Adipose tissue (tissue), 3 donors: ENCODE measurements around the gene MEGF11. TPM values are rescaled to one million over a fixed set of nuclear protein-coding genes. Genes with fewer than 3 reads are reported as not detected.
"Not testable (repeated sequence)": the region's sequence is repeated elsewhere in the genome, so short reads cannot be mapped to it uniquely, and the experiment has no call there.

ENCODE experiments used
- H3K27ac ChIP-seq: one replicate; pipeline ENCODE4 v1.5.1; 2013; ENCODE audit warnings: low read depth, low read length
- WGBS, 3 donors: extraction: QIAGEN DNeasy Blood & Tissue Kit; methylation state at CpG; one replicate each; pipeline ENCODE4 v1.1.7; 2013; 5-methylcytosine and 5-hydroxymethylcytosine counted together
- polyA plus RNA-seq, 3 donors: library from polyadenylated mRNA; stranded (reverse); fragments of 200-250 nt; gene quantifications; one replicate each; pipeline ENCODE4 v1.2.3, GENCODE V29; 2013
- donor health status: healthy with polysubstance abuse.
- donor health status: Bipolar disorder and iron deficiency.
- donor health status: healthy.

The MEGF11 gene
- polyA plus RNA-seq, 3 donors = 0.01 to 0.22 TPM; not detected in 1

DNA sequence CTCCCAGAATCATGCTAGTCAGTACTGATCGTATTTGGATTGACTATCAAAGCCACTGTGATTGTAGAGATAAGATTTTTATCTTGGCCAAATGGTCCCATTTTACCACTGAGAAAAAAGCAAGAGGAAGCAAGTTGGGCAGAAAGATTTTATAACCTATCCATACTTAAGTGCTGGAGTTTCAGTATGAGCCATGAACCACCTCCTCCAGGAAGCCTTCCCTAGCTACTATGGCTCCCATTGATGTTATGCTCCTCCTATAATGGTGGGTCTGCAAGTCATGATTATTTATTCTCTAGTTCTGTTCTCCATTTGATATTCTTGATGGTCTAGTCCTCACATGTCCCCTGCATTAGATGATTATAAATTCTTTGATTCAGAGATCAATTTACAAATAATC is 6.6 kb downstream of the MEGF11 start:
- 78 to 79% (median 79%) methylated on average over 1 of the region's 1 CpG for WGBS, 3 donors
- no peak overlapping the region for H3K27ac ChIP-seq

DNA sequence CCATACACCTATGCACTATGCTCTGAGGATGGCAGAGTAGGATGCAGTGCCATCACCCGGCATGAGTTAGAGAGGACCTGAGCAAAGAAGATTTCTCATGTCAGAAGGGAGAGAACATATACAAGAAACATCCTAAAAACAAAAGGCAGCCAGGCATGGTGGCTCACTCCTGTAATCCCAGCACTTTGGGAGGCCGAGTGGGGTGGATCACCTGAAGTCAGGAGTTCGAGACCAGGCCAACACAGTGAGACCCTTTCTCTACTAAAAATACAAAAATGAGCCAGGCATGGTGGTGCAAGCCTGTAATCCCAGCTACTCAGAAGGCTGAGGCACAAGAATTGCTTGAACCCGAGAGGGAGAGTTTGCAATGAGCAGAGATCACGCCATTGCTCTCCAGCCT is 7.7 kb downstream of the MEGF11 start:
- WGBS, 3 donors = 79 to 97% (median 84%) methylated on average over 5 of the region's 5 CpGs

GRCh38 chr15:66241908-66242285 is 11.7 kb downstream of the MEGF11 start:
- no peak overlapping the region for H3K27ac ChIP-seq
- 43 to 100% (median 88%) methylated on average over 1 of the region's 1 CpG for WGBS, 3 donors

More for the DNA sequence above, 7.7 kb downstream of the MEGF11 start:
- H3K27ac ChIP-seq = not testable (repeated sequence)

- no peak overlapping the region for H3K27ac ChIP-seq
- 80 to 83% (median 80%) methylated on average over 12 of the region's 12 CpGs for WGBS, 3 donors
Observed at GRCh38 chr15:66241087-66241907, 12.3 kb downstream of the MEGF11 start.

GRCh38 chr15:66240240-66240794 is 13.2 kb downstream of the MEGF11 start:
- 68 to 84% (median 82%) methylated on average over 9 of the region's 9 CpGs for WGBS, 3 donors
- no peak overlapping the region for H3K27ac ChIP-seq

GRCh38 chr15:66239514-66239913 is 14.0 kb downstream of the MEGF11 start:
- H3K27ac ChIP-seq = no peak overlapping the region
- WGBS, 3 donors = 90 to 95% (median 91%) methylated on average over 4 of the region's 4 CpGs

DNA sequence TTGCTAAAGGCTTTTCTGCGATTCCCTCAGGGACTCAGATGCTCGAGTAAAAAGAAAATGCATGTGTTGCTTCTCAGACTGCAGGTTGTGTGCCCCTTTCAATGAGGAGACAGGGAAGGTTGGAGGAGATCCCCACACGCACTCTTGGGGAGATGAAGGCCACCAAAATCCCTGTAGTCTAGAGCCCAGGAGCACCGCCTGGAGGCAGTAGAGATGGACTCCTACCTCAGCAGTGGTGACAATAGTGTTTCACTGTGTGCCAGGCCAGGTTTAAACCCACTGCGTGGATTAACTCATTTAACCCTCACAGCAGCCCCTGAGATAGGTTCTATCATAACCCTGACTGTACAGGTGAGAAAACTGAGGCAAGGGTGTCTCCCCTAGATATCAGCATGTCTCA is 15.2 kb downstream of the MEGF11 start:
- WGBS, 3 donors = 87 to 93% (median 89%) methylated on average over 5 of the region's 5 CpGs
- no peak overlapping the region for H3K27ac ChIP-seq

GRCh38 chr15:66237513-66238235 is 15.9 kb downstream of the MEGF11 start:
- 64 to 76% (median 69%) methylated on average over 10 of the region's 10 CpGs for WGBS, 3 donors
- H3K27ac ChIP-seq = no peak overlapping the region

GRCh38 chr15:66236806-66237375 is 16.7 kb downstream of the MEGF11 start:
- no peak overlapping the region for H3K27ac ChIP-seq
- WGBS, 3 donors = 61 to 75% (median 64%) methylated on average over 12 of the region's 12 CpGs

GRCh38 chr15:66235866-66236265 is 17.7 kb downstream of the MEGF11 start:
- H3K27ac ChIP-seq = no peak overlapping the region
- WGBS, 3 donors = 58 to 79% (median 72%) methylated on average over 2 of the region's 2 CpGs

- no peak overlapping the region for H3K27ac ChIP-seq
- 66 to 68% (median 67%) methylated on average over 9 of the region's 9 CpGs for WGBS, 3 donors
Observed at GRCh38 chr15:66234798-66235197, 18.8 kb downstream of the MEGF11 start.

DNA sequence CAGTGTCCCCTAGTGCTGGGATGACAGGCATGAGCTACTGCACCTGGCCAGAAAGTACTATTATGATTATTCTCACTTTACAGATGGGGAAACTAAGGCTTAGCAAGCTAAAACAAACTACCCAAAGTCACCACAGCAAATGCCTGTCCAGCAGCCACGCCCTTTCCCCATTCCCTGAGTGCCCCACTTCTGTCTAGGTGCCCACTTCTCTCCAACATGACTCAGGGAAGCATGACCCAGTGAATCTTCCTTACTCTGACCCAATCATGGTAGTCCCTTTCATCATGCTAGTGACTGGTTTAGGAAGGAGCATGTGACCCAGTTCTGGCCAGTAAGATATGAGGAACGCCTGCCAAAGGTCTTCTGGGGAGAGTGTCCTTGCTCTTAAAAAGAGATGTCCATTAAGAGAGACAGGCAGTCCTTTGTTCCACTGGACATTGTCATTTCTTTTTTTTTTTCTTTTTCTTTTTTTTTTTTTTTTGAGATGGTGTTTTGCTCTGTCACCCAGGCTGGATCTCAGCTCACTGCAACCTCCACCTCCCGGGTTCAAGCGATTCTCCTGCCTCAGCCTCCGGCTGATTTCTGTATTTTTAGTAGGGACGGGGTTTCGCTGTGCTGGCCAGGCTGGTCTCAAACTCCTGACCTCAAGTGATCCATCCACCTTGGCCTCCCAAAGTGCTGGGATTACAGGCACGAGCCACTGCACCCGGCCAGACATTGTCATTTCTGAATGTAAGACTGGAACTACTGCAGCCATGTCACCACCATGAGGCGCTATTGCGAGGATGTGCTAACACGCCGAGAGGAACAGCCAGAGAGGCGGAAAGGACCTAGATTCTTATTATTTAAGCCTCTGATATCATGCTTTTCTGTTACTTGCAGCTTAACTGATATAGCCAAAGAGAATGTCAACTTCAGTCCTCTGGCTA is 19.8 kb downstream of the MEGF11 start:
- 76 to 85% (median 78%) methylated on average over 14 of the region's 14 CpGs for WGBS, 3 donors

GRCh38 chr15:66232267-66232625 is 21.3 kb downstream of the MEGF11 start:
- WGBS, 3 donors = 80 to 88% (median 85%) methylated on average over 3 of the region's 3 CpGs
- no peak overlapping the region for H3K27ac ChIP-seq

More for the DNA sequence above, 19.8 kb downstream of the MEGF11 start:
- H3K27ac ChIP-seq = no peak overlapping the region

DNA sequence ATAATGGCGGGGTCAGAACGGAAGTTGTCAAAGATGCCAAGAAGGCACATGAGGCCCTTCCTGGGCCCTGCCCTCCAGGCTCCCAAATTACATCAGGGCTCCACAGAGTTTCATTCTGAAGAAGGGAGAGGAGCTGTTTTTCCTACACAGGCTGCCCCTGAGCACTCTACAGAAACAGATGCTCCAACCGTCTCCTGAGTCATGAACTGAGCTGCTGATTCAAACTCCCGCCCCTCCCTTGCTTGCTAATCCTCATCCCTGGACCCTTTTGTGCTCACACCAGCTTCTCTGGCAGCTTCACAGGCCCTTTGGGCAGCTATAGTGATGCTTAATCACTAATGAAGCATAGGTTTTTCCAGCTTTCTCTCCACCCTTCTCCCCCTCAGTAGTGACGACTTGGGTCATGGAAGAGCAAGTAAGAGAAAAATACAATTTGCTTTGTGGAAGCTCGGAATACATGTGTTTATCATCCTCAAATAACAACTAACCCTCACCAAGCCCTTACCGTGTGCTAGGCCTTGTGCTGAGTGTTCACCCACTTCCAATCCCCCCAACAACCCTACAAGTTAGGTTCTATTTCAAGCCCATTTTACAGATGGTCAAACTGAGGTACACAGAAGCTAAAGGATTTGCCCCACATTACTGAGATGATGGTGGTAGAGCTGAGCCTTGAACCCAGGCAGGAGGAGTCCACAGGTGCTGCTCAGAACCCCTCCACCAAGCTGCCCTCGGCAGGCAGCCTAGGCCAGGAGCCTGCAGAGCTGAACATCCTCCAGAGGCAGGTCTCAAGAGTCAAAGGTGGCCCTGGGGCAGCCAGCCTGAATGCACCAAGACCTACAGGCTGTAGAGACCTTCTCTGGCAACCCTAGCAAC is 21.9 kb downstream of the MEGF11 start:
- 63 to 77% (median 75%) methylated on average over 8 of the region's 8 CpGs for WGBS, 3 donors

GRCh38 chr15:66229790-66230465 is 23.6 kb downstream of the MEGF11 start:
- WGBS, 3 donors = 68 to 79% (median 71%) methylated on average over 6 of the region's 6 CpGs
- H3K27ac ChIP-seq = no peak overlapping the region

More for the DNA sequence above, 21.9 kb downstream of the MEGF11 start:
- no peak overlapping the region for H3K27ac ChIP-seq

DNA sequence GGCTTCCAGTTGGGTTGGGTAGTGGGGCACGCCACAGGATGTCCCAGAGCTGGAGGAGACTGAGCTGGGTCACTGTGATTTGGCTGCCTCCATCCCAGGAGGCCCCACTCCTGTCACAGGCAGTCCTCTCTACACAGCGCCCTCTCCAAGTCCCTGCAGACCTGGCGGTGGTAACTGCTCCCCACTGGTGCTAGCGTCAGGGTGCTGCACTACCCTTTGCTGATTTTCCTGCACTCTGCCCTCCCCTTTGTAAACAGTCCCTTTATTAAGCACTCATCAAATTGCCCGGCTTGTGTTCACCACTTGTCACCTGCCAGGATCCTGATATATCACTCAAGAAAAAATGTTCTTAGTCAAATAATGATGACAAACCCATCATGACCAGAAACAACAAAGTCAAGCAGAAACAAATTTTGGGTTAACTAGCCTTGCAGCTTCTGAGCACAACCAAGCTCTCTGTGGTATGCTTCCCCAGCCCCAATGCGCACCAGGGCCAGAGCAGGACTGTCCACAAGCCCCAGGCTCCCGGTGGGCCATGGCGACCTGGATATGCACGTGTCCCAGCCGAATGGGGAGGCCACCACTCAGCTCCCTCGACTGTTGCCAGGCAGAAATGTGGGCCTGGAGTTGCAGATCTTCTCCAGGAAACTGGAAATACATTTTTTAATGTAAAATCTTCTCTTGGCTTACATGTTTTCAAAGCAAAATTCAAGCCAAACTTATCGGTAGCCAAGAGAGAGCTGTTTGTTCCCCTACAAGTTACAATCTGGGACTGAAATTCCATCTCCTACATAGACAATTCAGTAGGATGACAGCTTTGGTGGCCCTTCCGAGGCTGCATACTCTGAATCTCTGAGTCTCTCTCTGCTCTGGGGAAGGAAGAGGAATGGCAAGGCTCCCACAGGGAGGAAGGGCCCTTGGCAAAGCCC is 24.5 kb downstream of the MEGF11 start:
- 83 to 90% (median 88%) methylated on average over 13 of the region's 13 CpGs for WGBS, 3 donors
- no peak overlapping the region for H3K27ac ChIP-seq
